SK-N-SH (cell line): ENCODE measurements around the gene VASP. TPM values are rescaled to one million over a fixed set of nuclear protein-coding genes. Genes with fewer than 3 reads are reported as not detected.

Experiments
- CTCF ChIA-PET: fragments of 300-600, 350-600 bp; formaldehyde crosslinking; extraction: SDS; loops from one replicate; lab custom pipeline; 2021; lab: Yijun Ruan, JAX
- POLR2A ChIA-PET: fragments of 350-600 bp; sonication (Branson Sonifier 250); formaldehyde crosslinking; extraction: SDS; loops from one replicate; lab custom pipeline; 2020; ENCODE audit warnings: antibody characterized with exemption, inconsistent platforms; lab: Yijun Ruan, JAX
- DNase-seq: peaks from one replicate; pipeline ENCODE4 v3.0.0; 2012
- H2AFZ ChIP-seq: fragments of 200-600 bp; sonication (generic); 2 replicates; pipeline ENCODE4 v1.8.1; 2016; ENCODE audit warnings: antibody characterized with exemption, mild to moderate bottlenecking, low read depth
- H3F3A ChIP-seq: fragments of 200-600 bp; sonication (generic); replicated peaks from 2 replicates; pipeline ENCODE3; 2016; ENCODE audit warnings: antibody characterized with exemption, mild to moderate bottlenecking; ENCODE audit not compliant: insufficient read depth
- H3K27ac ChIP-seq, 2 experiments: fragments of 200-500 bp in 1 of 2; fragments of 200-600 bp in 1 of 2; sonication (Bioruptor generic) in 1 of 2; sonication (generic), shearing (Covaris generic) in 1 of 2; 2 replicates each; pipeline versions ENCODE4 v1.5.1 to v1.6.1; 2014 to 2016; ENCODE audit warnings: low read depth in 2 of 2, inconsistent platforms in 1 of 2, low read length in 1 of 2, mild to moderate bottlenecking in 1 of 2, mixed read lengths in 1 of 2
- H3K27me3 ChIP-seq: fragments of 200-600 bp; sonication (generic), shearing (Covaris generic); 2 replicates; pipeline ENCODE4 v1.6.1; 2016; ENCODE audit warnings: mixed run types; ENCODE audit not compliant: insufficient read depth
- H3K36me3 ChIP-seq, 2 experiments: fragments of 200-500 bp in 1 of 2; fragments of 200-600 bp in 1 of 2; sonication (Bioruptor generic) in 1 of 2; sonication (generic) in 1 of 2; replicated peaks in 1 of 2; 2 replicates each; pipeline versions ENCODE3 to v1.5.1; 2014 to 2016; ENCODE audit warnings: low read length in 1 of 2, mild to moderate bottlenecking in 1 of 2; ENCODE audit not compliant: insufficient read depth in 2 of 2, control insufficient read depth in 1 of 2
- H3K4me1 ChIP-seq, 2 experiments: fragments of 200-500 bp in 1 of 2; fragments of 200-600 bp in 1 of 2; sonication (Bioruptor generic) in 1 of 2; sonication (generic), shearing (Covaris generic) in 1 of 2; 2 replicates each; pipeline versions ENCODE4 v1.5.1 to v1.6.1; 2014 to 2016; ENCODE audit warnings: low read depth in 1 of 2, low read length in 1 of 2, mixed run types in 1 of 2; ENCODE audit not compliant: insufficient read depth in 2 of 2, control insufficient read depth in 1 of 2
- H3K4me2 ChIP-seq: fragments of 200-600 bp; sonication (generic), shearing (Covaris generic); 2 replicates; pipeline ENCODE4 v1.6.1; 2017; ENCODE audit warnings: mixed run types
- H3K4me3 ChIP-seq, 2 experiments: fragments of 200-500 bp in 1 of 2; fragments of 200-600 bp in 1 of 2; sonication (Bioruptor generic) in 1 of 2; sonication (generic), shearing (Covaris generic) in 1 of 2; 2 replicates each; pipeline versions ENCODE4 v1.5.1 to v1.8.1; 2014 to 2016; ENCODE audit warnings: low read depth in 2 of 2, inconsistent platforms in 1 of 2, low read length in 1 of 2, mild to moderate bottlenecking in 1 of 2, mixed read lengths in 1 of 2, moderate library complexity in 1 of 2
- H3K79me2 ChIP-seq: fragments of 200-600 bp; sonication (generic); 2 replicates; pipeline ENCODE4 v1.8.1; 2017; ENCODE audit warnings: mild to moderate bottlenecking; ENCODE audit not compliant: insufficient read depth
- H3K9ac ChIP-seq: fragments of 200-600 bp; sonication (generic); 2 replicates; pipeline ENCODE4 v1.6.1; 2017; ENCODE audit warnings: mixed run types
- H3K9me2 ChIP-seq: fragments of 200-600 bp; sonication (generic); 2 replicates; pipeline ENCODE4 v1.6.1; 2017; ENCODE audit warnings: mixed run types
- H3K9me3 ChIP-seq: fragments of 200-600 bp; sonication (generic); 2 replicates; pipeline ENCODE4 v1.6.1; 2017; ENCODE audit warnings: mixed run types, mild to moderate bottlenecking, moderate library complexity
- H4K20me1 ChIP-seq: fragments of 200-600 bp; sonication (generic); 2 replicates; pipeline ENCODE4 v1.6.1; 2017; ENCODE audit warnings: mild to moderate bottlenecking, mixed run types; ENCODE audit not compliant: insufficient read depth
- CTCF ChIP-seq: fragments of 200-600 bp; sonication (generic); IDR thresholded peaks from 2 replicates; pipeline ENCODE4 v1.6.1; 2017; ENCODE audit warnings: antibody characterized with exemption, mild to moderate bottlenecking, moderate library complexity
- FOSL2 ChIP-seq: IDR thresholded peaks from 2 replicates; pipeline ENCODE4 v1.4.0; 2012; ENCODE audit warnings: low read depth, mild to moderate bottlenecking, moderate library complexity, borderline replicate concordance
- FOXJ3 ChIP-seq: sonication (generic); formaldehyde crosslinking; IDR thresholded peaks from 2 replicates; pipeline ENCODE4 v1.5.1; 2020; ENCODE audit warnings: mild to moderate bottlenecking, missing genetic modification reagents
- GABPA ChIP-seq: IDR thresholded peaks from 2 replicates; pipeline ENCODE4 v1.4.0; 2012; ENCODE audit warnings: low read depth, mild to moderate bottlenecking
- IRF3 ChIP-seq: fragments of 150-350 bp; IDR thresholded peaks from 2 replicates; pipeline ENCODE4 v1.6.1; 2016; ENCODE audit warnings: mild to moderate bottlenecking, low read depth, low read length
- MEF2A ChIP-seq: IDR thresholded peaks from 2 replicates; pipeline ENCODE4 v1.4.0; 2012; ENCODE audit warnings: low read depth, borderline replicate concordance
- MXI1 ChIP-seq: IDR thresholded peaks from 2 replicates; pipeline ENCODE4 v1.6.1; 2012; ENCODE audit warnings: mild to moderate bottlenecking, low read depth, low read length, improper control_type of control experiment
- PBX3 ChIP-seq: IDR thresholded peaks from 2 replicates; pipeline ENCODE4; 2012
- POLR2AphosphoS5 ChIP-seq: IDR thresholded peaks from 2 replicates; pipeline ENCODE4 v1.6.1; 2012; ENCODE audit warnings: low read depth, low read length
- SIN3A ChIP-seq: IDR thresholded peaks from 2 replicates; pipeline ENCODE4 v1.6.1; 2012; ENCODE audit warnings: low read depth, mild to moderate bottlenecking, low read length, moderate library complexity, borderline replicate concordance
- TAF1 ChIP-seq: IDR thresholded peaks from 2 replicates; pipeline ENCODE4 v1.6.1; 2012; ENCODE audit warnings: low read depth, mild to moderate bottlenecking, low read length, moderate library complexity, borderline replicate concordance
- TCF12 ChIP-seq: IDR thresholded peaks from 2 replicates; pipeline ENCODE4 v1.4.0; 2012
- TEAD4 ChIP-seq: IDR thresholded peaks from 2 replicates; pipeline ENCODE4 v1.4.0; 2012; ENCODE audit warnings: mild to moderate bottlenecking, borderline replicate concordance; ENCODE audit not compliant: insufficient read depth
- USF1 ChIP-seq: IDR thresholded peaks from 2 replicates; pipeline ENCODE4 v1.4.0; 2012; ENCODE audit warnings: low read depth, borderline replicate concordance
- YY1 ChIP-seq: IDR thresholded peaks from 2 replicates; pipeline ENCODE4 v1.4.0; 2012; ENCODE audit warnings: low read depth, mild to moderate bottlenecking
- WGBS: methylation state at CpG from one replicate; pipeline ENCODE4 v1.1.6; 2017; ENCODE audit warnings: low lambda C conversion rate; 5-methylcytosine and 5-hydroxymethylcytosine counted together
- polyA plus RNA-seq, 3 experiments: library from polyadenylated mRNA; depleted of rRNA; stranded (reverse); fragments of >200 nt; gene quantifications; 2 replicates each; pipeline ENCODE4 v1.2.3, GENCODE V29; 2012

VASP gene
- polyA plus RNA-seq, 1 of the 3 experiments (the other 2 are of a cell fraction): 37.8 TPM

- TF ChIP-seq POLR2AphosphoS5: no peak
- TF ChIP-seq FOSL2: no peak
- TF ChIP-seq YY1: no peak
- no peak for TF ChIP-seq MEF2A
- no peak for TF ChIP-seq TEAD4
These were observed 42.3 kb upstream of the VASP start (continued) for GRCh38 chr19:45464852-45465441.

- H3K27ac ChIP-seq: peak overlapping the region in 1 of 2 experiments; percentile 95; a peak in 3 of 4 replicates
- peaks cover 0 to 19% of the 10 kb centered on the region in 2 experiments; a peak in 1 of 4 replicates for H3K4me1 ChIP-seq
- H3K9me3 ChIP-seq: no peaks in the 10 kb centered on the region
- no peaks in the 10 kb centered on the region for H3K9me2 ChIP-seq
- ChIA-PET POLR2A (interaction anchor here (0.5 to 1.4 kb wide), 7 partner anchors 12 to 179 kb away, joined by 3 to 6 read pairs (median 3); no protein-coding TSS in a partner anchor), CTCF (interaction anchor here (0.8 to 27.6 kb wide), 6 partner anchors 12 to 167 kb away, joined by 3 to 870 read pairs (median 4); no protein-coding TSS in a partner anchor)
- TF ChIP-seq POLR2AphosphoS5 (no peak), IRF3 (no peak), FOXJ3 (CRISPR knock-in tag) (no peak), USF1 (no peak), GABPA (no peak)
- H2AFZ ChIP-seq: peak overlapping the region; percentile 57; the same call in 1 of the 2 replicates
- DNase-seq: no peak
- no peaks in the 10 kb centered on the region for H3K79me2 ChIP-seq
- peak overlapping the region; percentile 56 to 84 for H3K4me3 ChIP-seq
- peak overlapping the region; percentile 97 for H3K9ac ChIP-seq
- H4K20me1 ChIP-seq: peaks cover 38% of the 10 kb centered on the region; the same call in 1 of the 2 replicates
- no peaks in the 10 kb centered on the region for H3K36me3 ChIP-seq
- peak overlapping the region; percentile 99 for H3K4me2 ChIP-seq
- peaks cover 11% of the 10 kb centered on the region for H3F3A ChIP-seq
- WGBS: 3% methylated on average over 11 of the region's 11 CpGs
- no peaks in the 10 kb centered on the region; the same call in 1 of the 2 replicates for H3K27me3 ChIP-seq
These were observed 40.2 kb upstream of the VASP start for GRCh38 chr19:45467115-45467455.

- WGBS: under 1% methylated on average over 27 of the region's 56 CpGs
- Histone ChIP-seq H3K79me2 (no peaks in the 10 kb centered on the region), H2AFZ (peak within 1 kb of the TSS; percentile 57; the same call in 1 of the 2 replicates), H3K4me3 (peak within 1 kb of the TSS; percentile 81 to 84), H3K9me2 (no peaks in the 10 kb centered on the region), H3F3A (peaks cover 11% of the 10 kb centered on the region), H3K4me1 (peaks cover 0 to 19% of the 10 kb centered on the region in 2 experiments; a peak in 1 of 4 replicates), H3K9me3 (no peaks in the 10 kb centered on the region), H3K27me3 (no peaks in the 10 kb centered on the region; the same call in 1 of the 2 replicates), H3K27ac (peak within 1 kb of the TSS; percentile 58 to 95), H4K20me1 (peaks cover 40% of the 10 kb centered on the region; the same call in 1 of the 2 replicates), H3K4me2 (peak within 1 kb of the TSS; percentile 99), H3K36me3 (no peaks in the 10 kb centered on the region), H3K9ac (peak within 1 kb of the TSS; percentile 97)
- DNase-seq: peak; percentile 96
- ChIA-PET CTCF (interaction anchor here (1.2 to 27.6 kb wide), 6 partner anchors 11 to 41 kb away, joined by 3 to 870 read pairs (median 16); no protein-coding TSS in a partner anchor), POLR2A (interaction anchor here (0.5 to 1.4 kb wide), 9 partner anchors 11 to 387 kb away, joined by 3 to 10 read pairs (median 3); no protein-coding TSS in a partner anchor)
- TF ChIP-seq TEAD4 (0 out of 2 replicates have a peak, but pooled peaks have one; percentile 10), MXI1 (peak; percentile 82), TCF12 (0 out of 2 replicates have a peak, but pooled peaks have one; percentile 11), USF1 (no peak), SIN3A (peak; percentile 71), PBX3 (peak; percentile 71), CTCF (0 out of 2 replicates have a peak, but pooled peaks have one; percentile 21), TAF1 (peak; percentile 79; the same call in 1 of the 2 replicates), MEF2A (no peak), GABPA (no peak)
These were observed 39.7 kb upstream of the VASP start, which contains the start of gene FOSB for GRCh38 chr19:45467456-45468158. TSS of gene FOSB (plus strand) at chr19:45467996. CDS start at chr19:45468587, 591 bp downstream.
